ENCODE data around the gene FMN1.

The FMN1 gene

DNA sequence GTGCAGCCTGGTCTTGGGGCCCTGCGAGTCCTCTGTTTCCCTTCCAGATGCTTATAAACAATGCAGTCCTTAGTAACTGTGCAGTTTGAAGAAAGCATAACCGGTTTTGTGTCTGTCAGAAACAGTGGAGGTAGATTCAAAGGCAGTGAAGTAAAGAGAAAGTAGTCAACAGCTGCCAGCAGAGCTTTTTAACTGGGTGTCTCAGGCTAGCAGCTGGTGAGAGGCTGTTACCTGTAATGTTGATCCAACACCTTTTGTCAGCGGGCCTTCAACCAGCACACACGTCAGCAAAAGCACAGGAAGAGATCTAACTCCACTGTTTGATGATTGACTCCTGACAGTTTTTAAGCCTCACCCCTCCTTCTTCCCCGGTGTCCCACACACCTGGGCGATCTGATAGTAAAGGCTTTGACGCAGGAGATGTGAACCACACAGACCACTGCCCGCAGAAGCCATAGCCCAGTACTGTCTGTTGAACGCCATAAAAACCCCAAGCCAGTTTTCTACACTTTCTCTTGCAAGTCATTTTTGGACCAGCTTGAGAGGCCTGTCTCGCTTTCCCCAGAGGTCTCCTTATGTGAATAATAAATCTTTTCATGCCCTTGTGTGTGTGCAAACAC lies 178.0 kb downstream of the FMN1 start:
- DNase-seq (ENCODE audit: low spot score), result no peak

GRCh38 chr15:33014586-33014985 lies 179.9 kb downstream of the FMN1 start:
- DNase-seq (ENCODE audit: low spot score), result no peak

- DNase-seq (ENCODE audit: low spot score), result peak; percentile 83
These were observed 180.6 kb downstream of the FMN1 start for GRCh38 chr15:33013827-33014445.

GRCh38 chr15:33011976-33012375 lies 182.5 kb downstream of the FMN1 start:
- DNase-seq (ENCODE audit: low spot score), result no peak

DNA sequence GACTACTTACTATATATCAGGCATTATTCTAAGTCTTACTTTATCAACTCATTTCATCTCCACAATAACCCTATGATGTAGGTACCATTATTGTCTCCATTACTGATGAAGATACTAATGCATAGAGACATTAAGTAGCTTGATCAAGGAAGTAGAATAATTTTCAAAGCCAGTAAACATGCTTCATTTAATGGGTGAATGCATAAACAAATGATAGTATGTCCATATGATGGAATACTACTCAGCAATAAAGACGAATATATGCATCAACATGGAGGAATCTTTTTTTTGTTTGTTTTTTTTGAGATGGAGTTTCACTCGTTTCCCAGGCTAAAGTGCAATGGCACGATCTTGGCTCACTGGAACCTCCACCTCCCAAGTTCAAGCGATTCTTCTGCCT lies 184.9 kb downstream of the FMN1 start:
- no peak for DNase-seq (ENCODE audit: low spot score)

DNA sequence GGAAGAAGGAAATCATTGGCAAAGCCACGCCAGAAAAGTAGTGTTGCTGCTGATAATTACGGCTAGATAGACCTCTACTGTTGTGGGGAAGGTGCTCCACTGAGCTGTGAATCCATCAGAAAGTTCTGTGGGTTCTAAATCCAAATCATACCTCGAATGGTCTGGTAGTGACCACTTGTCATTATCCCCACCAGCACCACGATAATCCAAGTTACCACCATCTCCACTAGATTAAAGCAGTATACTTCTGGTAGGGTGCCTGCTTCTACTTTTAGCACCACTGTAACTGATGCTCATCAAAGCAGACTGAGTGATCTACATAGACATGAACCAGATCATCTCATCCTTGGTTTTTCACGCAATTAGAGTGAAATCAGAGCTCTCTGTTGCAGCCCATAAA lies 185.5 kb downstream of the FMN1 start:
- no peak for DNase-seq (ENCODE audit: low spot score)

DNA sequence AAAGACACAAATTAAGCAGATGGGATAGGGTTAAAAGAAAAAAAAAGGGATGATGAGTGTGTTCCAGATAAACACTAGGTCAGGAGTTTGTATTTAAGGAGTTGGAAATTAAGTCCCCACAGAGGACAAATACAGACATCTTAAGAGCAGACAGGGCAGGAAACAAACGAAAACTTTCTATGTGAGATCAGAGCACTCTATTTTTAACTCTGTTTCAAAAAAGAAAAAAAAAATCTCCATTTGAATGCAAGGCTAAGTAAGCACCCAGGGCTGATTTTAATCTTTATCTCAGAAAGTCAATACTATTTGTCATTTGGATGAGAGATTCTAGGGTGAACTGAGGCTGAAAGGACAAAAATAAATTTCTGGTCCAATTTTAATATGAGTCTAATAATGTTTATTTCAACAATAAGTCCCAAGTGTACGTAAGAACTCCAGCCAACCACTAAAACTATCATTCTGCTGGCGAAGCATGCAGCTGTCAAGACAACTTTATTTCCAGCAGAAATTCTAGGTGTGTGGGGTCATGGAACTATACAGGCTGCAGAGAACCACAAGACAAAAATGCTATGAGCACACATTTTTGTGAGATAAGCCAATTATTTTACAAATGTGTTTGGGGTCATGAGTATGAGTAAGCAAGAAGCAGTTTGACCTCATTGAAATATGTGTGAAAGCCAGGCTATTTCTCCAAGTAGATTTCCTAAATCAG lies 186.1 kb downstream of the FMN1 start:
- DNase-seq (ENCODE audit: low spot score), result peak; percentile 76

DNA sequence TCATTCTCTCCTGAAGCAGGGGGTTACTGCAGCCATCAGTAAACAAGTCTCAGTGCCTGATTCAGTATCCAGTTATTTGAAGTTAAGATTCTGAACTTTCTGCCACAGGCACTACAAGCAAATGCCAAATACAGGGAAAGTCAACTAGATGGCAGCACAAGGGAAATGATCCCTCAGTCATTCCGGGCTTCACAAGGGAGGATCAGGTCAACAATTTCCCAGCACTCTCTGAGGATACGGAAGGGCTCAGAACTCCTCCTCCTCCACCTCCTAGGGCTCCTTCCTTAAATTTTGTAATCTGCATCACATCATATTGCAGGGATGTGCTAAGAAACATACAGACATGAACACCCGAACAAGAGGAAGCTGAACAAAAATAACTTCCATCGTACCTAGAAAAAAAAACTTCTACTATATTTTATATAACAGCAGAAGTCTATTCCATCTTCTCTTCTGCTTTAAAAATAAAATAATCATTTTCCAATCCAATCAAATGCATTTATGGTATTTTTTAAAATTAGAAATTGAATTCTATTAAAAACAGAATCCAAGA lies 187.1 kb downstream of the FMN1 start:
- peak; percentile 46 for DNase-seq (ENCODE audit: low spot score)

DNA sequence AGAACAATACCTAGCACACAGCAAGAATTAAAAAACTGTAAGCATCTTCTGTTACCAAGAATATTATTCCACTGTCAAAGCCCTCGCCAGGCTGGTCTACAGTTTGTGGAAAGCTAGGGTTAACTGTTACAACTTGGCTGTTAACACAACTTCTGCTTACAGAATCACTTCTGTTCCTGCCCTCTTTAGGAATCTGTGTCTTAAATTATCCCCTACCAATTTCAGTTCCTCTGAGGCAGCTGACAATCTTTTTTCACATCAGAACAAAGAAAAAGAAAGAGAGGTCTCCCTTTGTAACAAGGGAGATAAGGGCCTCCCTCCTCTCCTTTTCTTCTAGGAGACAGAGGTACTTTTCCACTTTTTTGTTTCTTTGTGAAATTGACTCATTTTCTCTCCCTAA lies 188.9 kb downstream of the FMN1 start:
- DNase-seq (ENCODE audit: low spot score), result no peak

- no peak for DNase-seq (ENCODE audit: low spot score)
These were observed 192.6 kb downstream of the FMN1 start for GRCh38 chr15:33001926-33002325.

GRCh38 chr15:32998979-32999672 lies 195.4 kb downstream of the FMN1 start:
- DNase-seq (ENCODE audit: low spot score), result no peak

DNA sequence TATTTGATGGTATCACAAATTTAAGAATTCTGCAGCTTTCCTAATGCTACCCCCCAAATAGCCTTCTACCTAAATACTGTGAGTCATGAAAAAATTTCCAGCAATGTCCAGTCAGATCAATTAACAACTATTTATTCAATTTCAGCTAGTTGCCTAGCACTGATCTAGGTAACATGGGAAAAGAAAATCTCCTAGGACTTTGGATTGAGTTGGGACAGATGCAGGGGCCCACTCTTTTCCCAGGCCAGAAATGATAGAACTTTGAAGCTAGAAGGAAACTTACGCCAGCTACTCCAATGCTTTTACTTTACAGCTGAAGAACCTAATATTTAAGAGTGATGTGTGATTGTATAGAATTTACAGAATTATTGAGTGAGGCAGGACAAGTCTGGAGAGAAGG lies 196.3 kb downstream of the FMN1 start:
- DNase-seq (ENCODE audit: low spot score), result no peak

DNA sequence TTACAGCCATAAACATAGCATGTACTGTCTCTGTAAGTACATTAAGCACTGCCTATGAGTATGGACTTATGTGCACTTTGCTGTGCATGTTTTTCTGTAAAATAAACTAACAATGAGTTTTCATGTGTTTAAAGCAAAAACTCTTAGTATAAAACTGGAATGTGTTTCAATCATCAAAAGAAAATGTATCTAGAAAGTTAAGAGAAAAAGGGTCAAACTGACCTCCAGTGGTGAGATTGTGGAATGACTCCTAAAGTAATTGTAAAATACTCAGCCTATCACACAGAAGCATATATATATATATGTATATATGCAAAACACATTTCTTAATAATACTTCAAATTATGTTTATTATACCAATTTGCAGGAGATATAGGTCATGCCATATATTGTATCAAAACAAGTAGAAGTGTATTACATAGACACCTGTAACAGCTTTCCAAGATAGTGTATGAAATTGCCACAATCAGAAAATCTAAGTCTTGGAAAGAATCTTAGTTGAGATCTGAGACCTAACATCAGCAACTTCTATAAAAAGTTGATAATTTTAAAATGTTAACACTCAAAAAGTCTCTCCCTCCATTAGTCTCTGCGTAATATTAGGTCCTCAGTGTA lies 199.6 kb downstream of the FMN1 start:
- DNase-seq (ENCODE audit: low spot score), result peak; percentile 49

DNA sequence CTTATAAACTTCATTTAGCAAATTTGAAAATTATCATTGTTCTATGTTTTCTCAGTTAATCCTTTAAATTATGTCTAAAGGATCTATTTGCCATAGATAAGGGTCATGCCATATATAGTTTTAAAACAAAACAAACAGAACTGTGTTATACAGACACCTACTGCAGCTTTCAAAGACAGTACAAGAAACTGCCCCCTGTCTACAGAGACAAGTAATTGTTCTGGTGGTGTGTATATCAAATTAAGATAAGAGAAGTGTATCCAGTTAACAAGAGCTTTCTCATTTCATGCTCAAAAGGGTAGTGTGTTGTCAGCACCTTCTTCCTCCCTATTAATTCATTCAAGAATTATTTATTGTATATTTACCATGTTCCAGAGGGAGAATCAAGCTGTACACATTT lies 201.2 kb downstream of the FMN1 start:
- peak; percentile 11 for DNase-seq (ENCODE audit: low spot score)

- no peak for DNase-seq (ENCODE audit: low spot score)
These were observed 202.8 kb downstream of the FMN1 start for GRCh38 chr15:32991619-32992111.

GRCh38 chr15:32990071-32990470 lies 204.4 kb downstream of the FMN1 start:
- DNase-seq (ENCODE audit: low spot score), result no peak

- no peak for DNase-seq (ENCODE audit: low spot score)
These were observed 207.4 kb downstream of the FMN1 start for GRCh38 chr15:32987067-32987466.

- DNase-seq (ENCODE audit: low spot score), result no peak
These were observed 208.4 kb downstream of the FMN1 start for GRCh38 chr15:32986147-32986546.

- no peak for DNase-seq (ENCODE audit: low spot score)
These were observed 210.8 kb downstream of the FMN1 start for GRCh38 chr15:32983679-32984078.

DNA sequence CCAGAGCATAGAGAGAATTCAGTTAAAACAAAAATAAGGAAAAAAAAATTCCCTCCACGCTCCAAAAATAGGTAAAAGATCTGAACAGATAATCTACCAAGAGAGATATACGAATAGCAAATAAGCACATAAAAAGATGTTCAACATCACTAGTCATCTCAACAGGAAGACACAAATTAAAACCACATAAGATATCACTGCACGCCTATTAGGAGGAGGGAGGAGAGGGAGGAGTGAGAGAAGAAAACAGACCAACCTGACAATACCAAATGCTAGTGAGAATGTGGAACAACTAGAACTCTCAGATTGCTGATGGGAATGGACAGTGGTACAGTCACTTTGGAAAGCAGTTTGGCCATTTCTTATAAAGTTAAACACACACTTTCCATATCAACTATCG lies 212.5 kb downstream of the FMN1 start:
- DNase-seq (ENCODE audit: low spot score), result no peak

GRCh38 chr15:32981536-32981935 lies 213.0 kb downstream of the FMN1 start:
- no peak for DNase-seq (ENCODE audit: low spot score)

- DNase-seq (ENCODE audit: low spot score), result peak; percentile 80
These were observed 214.8 kb downstream of the FMN1 start for GRCh38 chr15:32979710-32980109.
